ENCODE results near the gene PPM1E. TPM values are rescaled to one million over a fixed set of nuclear protein-coding genes. Genes with fewer than 3 reads are reported as not detected.
A peak's percentile ranks its signal among the peaks of the same experiment; 100 is the strongest.

PPM1E gene
- total RNA-seq (not detected), polyA plus RNA-seq (not detected)

DNA sequence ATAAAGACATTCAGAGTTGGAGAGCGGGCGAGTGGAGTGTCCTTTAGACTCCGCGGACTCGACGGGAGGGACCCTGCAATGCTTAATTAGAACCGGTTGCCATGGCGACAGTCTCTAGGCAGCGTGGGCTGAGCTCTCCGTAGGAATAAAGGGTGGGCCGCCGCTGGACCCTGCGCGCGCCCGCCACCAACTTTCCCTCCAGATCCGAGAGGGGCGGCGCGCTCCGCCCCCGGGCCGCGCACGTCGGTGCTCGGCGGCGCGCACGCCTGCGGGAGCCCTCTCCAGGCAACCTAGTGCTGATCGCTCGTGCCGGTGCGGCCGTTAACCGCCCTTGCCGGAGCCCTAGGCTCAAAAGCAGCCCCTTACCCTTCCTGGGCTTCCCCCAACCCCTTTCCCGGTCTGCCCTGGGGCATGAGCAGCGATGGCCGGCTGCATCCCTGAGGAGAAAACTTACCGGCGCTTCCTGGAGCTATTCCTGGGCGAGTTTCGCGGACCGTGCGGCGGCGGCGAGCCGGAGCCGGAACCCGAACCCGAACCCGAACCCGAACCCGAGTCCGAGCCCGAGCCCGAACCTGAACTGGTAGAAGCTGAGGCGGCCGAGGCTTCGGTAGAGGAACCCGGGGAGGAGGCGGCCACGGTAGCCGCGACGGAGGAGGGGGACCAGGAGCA, at the start of gene PPM1E:
Gene PPM1E, plus strand, starts transcription at position 278 of the 669 bp plus-strand sequence.
- Mint-ChIP-seq H3K27me3 (peaks cover 31 to 37% of the 10 kb centered on the region in 2 donors), H3K27ac (peak within 1 kb of the TSS in 2 of 7 donors; percentile 76 to 85), H3K4me3 (peak within 1 kb of the TSS; percentile 81 to 96 (median 94)), H3K4me1 (peaks cover 7 to 17% (median 13%) of the 10 kb centered on the region in 4 donors), H3K9me3 (peaks cover 0 to 3% (median 0%) of the 10 kb centered on the region in 8 donors), H3K36me3 (no peaks in the 10 kb centered on the region)
- H3K27ac ChIP-seq (ENCODE audit: low read depth, low read length): no peak within 1 kb of the TSS
- H3K9me3 ChIP-seq (ENCODE audit: control insufficient read depth in 1 of 2, low read length in 2 of 2): no peaks in the 10 kb centered on the region
- H3K4me3 ChIP-seq (ENCODE audit: low read length in 2 of 2): peak within 1 kb of the TSS in 1 of 2 donors; percentile 63
- intact Hi-C loops (cut with micrococcal nuclease): no loop called here
- peaks cover 13% of the 10 kb centered on the region for H3K4me1 ChIP-seq (ENCODE audit: insufficient read depth, low read length)
- H3K36me3 ChIP-seq (ENCODE audit: insufficient read depth, low read length): no peaks in the 10 kb centered on the region
- H3K27me3 ChIP-seq (ENCODE audit: insufficient read depth, low read length): peaks cover 18% of the 10 kb centered on the region
- ChIA-PET POLR2A (ENCODE audit: partially characterized antibody) (interaction anchor here (2.0 kb wide), 1 partner anchor 124 kb away, joined by 6 read pairs; no protein-coding TSS in a partner anchor), CTCF (ENCODE audit: partially characterized antibody) (no interaction called here)
- DNase-seq: peak; percentile 25 to 42 (median 36)

DNA sequence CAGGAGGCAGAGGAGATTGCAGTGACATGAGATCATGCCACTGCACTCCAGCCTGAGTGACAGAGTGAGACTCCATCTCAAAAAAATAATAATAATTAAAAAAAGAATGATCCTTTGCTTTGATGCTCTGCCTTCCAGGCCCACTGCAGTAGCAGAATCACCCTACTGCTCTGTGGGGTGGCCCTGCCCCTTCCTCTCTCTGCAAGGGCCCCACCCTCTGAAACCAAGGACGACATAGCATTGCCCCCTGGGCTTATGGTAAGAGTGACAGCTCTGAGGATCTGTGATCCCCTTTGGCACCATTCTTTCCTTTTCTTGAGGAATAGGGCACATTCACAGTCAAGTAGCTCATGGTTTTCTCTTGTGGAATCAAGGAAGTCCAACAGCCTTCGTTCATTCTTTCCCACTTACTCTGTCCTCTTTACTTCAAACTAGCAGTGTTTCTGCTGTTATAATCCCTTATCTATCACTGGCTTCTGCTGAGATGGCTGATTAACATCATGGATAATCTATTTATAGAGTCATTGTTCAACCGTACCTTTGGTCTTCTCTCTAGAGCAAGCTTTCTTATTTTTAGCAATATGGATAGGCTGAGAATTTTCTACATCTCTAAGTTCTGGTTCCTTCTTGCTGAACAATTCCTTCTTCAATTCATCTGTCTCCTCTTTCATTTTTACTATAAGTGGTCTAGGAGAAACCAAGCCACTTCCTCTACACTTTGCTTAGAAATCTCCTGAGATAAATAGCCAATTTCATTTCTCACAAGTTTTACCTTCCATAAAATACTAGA, 49.1 kb upstream of the PPM1E start:
- no peak for DNase-seq
- Histone ChIP-seq H3K9me3 (ENCODE audit: control insufficient read depth in 1 of 2, low read length in 2 of 2) (no peaks in the 10 kb centered on the region), H3K27me3 (ENCODE audit: insufficient read depth, low read length) (no peaks in the 10 kb centered on the region), H3K4me1 (ENCODE audit: insufficient read depth, low read length) (no peaks in the 10 kb centered on the region), H3K36me3 (ENCODE audit: insufficient read depth, low read length) (peaks cover 6% of the 10 kb centered on the region), H3K4me3 (ENCODE audit: low read length in 2 of 2) (no peak overlapping the region), H3K27ac (ENCODE audit: low read depth, low read length) (no peak overlapping the region)
- ChIA-PET POLR2A (ENCODE audit: partially characterized antibody) (no interaction called here), CTCF (ENCODE audit: partially characterized antibody) (no interaction called here)
- H3K4me1 Mint-ChIP-seq: peaks cover 0 to 6% (median 2%) of the 10 kb centered on the region in 4 donors
- H3K4me3 Mint-ChIP-seq: no peak overlapping the region
- no peaks in the 10 kb centered on the region for H3K9me3 Mint-ChIP-seq
- no peaks in the 10 kb centered on the region for H3K27me3 Mint-ChIP-seq
- H3K36me3 Mint-ChIP-seq: peaks cover 15 to 27% of the 10 kb centered on the region in 2 donors
- H3K27ac Mint-ChIP-seq: peak overlapping the region in 1 of 7 donors; percentile 72
- intact Hi-C loops (cut with micrococcal nuclease): no loop called here

- H3K4me3 ChIP-seq (ENCODE audit: low read length in 2 of 2): no peak overlapping the region
- no peak overlapping the region for H3K27ac Mint-ChIP-seq
- H3K4me1 ChIP-seq (ENCODE audit: insufficient read depth, low read length): no peaks in the 10 kb centered on the region
- DNase-seq: peak in 4 of 5 donors; percentile 22 to 38 (median 36)
- H3K4me1 Mint-ChIP-seq: peaks cover 0 to 6% (median under 1%) of the 10 kb centered on the region in 4 donors
- no peaks in the 10 kb centered on the region for H3K27me3 Mint-ChIP-seq
- ChIA-PET CTCF (ENCODE audit: partially characterized antibody) (interaction anchor here (0.7 to 3.1 kb wide), 14 partner anchors 10 to 300 kb away, joined by 3 to 21 read pairs (median 4); partner anchors contain the start of gene RAD51C), POLR2A (ENCODE audit: partially characterized antibody) (interaction anchor here (0.6 to 1.0 kb wide), 2 partner anchors 193 to 292 kb away, joined by 3 to 5 read pairs; no protein-coding TSS in a partner anchor)
- peaks cover 6% of the 10 kb centered on the region for H3K36me3 ChIP-seq (ENCODE audit: insufficient read depth, low read length)
- no peaks in the 10 kb centered on the region for H3K9me3 ChIP-seq (ENCODE audit: control insufficient read depth in 1 of 2, low read length in 2 of 2)
- H3K4me3 Mint-ChIP-seq: no peak overlapping the region
- no peaks in the 10 kb centered on the region for H3K9me3 Mint-ChIP-seq
- H3K27ac ChIP-seq (ENCODE audit: low read depth, low read length): no peak overlapping the region
- peaks cover 18 to 28% of the 10 kb centered on the region in 2 donors for H3K36me3 Mint-ChIP-seq
- H3K27me3 ChIP-seq (ENCODE audit: insufficient read depth, low read length): no peaks in the 10 kb centered on the region
- intact Hi-C loops (cut with micrococcal nuclease): loop anchor here (1.0 to 5.0 kb wide), 3 partner anchors 124 to 294 kb away; no protein-coding TSS in a partner anchor
These were observed 44.6 kb upstream of the PPM1E start for GRCh38 chr17:58710948-58711552.

- intact Hi-C loops (cut with micrococcal nuclease): no loop called here
- no peak overlapping the region for H3K27ac ChIP-seq (ENCODE audit: low read depth, low read length)
- Mint-ChIP-seq H3K9me3 (no peaks in the 10 kb centered on the region), H3K4me3 (no peak overlapping the region), H3K27ac (no peak overlapping the region), H3K27me3 (no peaks in the 10 kb centered on the region), H3K4me1 (no peaks in the 10 kb centered on the region), H3K36me3 (peaks cover 32 to 36% of the 10 kb centered on the region in 2 donors)
- H3K4me1 ChIP-seq (ENCODE audit: insufficient read depth, low read length): no peaks in the 10 kb centered on the region
- ChIA-PET CTCF (ENCODE audit: partially characterized antibody) (no interaction called here), POLR2A (ENCODE audit: partially characterized antibody) (no interaction called here)
- no peaks in the 10 kb centered on the region for H3K27me3 ChIP-seq (ENCODE audit: insufficient read depth, low read length)
- H3K9me3 ChIP-seq (ENCODE audit: control insufficient read depth in 1 of 2, low read length in 2 of 2): no peaks in the 10 kb centered on the region
- H3K36me3 ChIP-seq (ENCODE audit: insufficient read depth, low read length): no peaks in the 10 kb centered on the region
- H3K4me3 ChIP-seq (ENCODE audit: low read length in 2 of 2): no peak overlapping the region
- no peak for DNase-seq
These were observed 33.4 kb upstream of the PPM1E start for GRCh38 chr17:58722274-58722673.

DNA sequence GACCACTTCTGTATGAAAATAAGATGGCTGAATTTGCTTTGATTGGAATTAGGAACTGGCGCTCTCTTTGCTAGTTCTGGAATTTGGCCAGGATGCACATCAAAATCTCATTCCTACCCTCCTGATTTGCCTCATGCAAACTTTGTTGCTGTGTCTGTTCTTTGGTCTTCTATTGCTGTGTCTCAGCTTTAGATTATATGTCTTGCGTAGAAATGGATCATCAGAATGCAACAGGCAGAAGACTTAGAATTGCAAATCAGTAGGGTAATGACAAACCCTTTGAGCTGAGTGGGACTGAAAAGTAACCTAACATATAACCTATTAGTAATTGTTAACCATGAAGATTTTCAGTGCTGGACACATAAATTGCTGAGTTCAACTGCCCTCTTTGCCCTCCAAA, 33.0 kb upstream of the PPM1E start:
- POLR2A ChIA-PET (ENCODE audit: partially characterized antibody): no interaction called here
- peaks cover 32 to 36% of the 10 kb centered on the region in 2 donors for H3K36me3 Mint-ChIP-seq
- Histone ChIP-seq H3K36me3 (ENCODE audit: insufficient read depth, low read length) (no peaks in the 10 kb centered on the region), H3K27ac (ENCODE audit: low read depth, low read length) (no peak overlapping the region), H3K27me3 (ENCODE audit: insufficient read depth, low read length) (no peaks in the 10 kb centered on the region), H3K4me3 (ENCODE audit: low read length in 2 of 2) (no peak overlapping the region), H3K9me3 (ENCODE audit: control insufficient read depth in 1 of 2, low read length in 2 of 2) (no peaks in the 10 kb centered on the region), H3K4me1 (ENCODE audit: insufficient read depth, low read length) (no peaks in the 10 kb centered on the region)
- intact Hi-C loops (cut with micrococcal nuclease): no loop called here
- H3K27ac Mint-ChIP-seq: no peak overlapping the region
- no peaks in the 10 kb centered on the region for H3K9me3 Mint-ChIP-seq
- CTCF ChIA-PET (ENCODE audit: partially characterized antibody): no interaction called here
- H3K4me1 Mint-ChIP-seq: no peaks in the 10 kb centered on the region
- no peaks in the 10 kb centered on the region for H3K27me3 Mint-ChIP-seq
- no peak overlapping the region for H3K4me3 Mint-ChIP-seq
- no peak for DNase-seq

DNA sequence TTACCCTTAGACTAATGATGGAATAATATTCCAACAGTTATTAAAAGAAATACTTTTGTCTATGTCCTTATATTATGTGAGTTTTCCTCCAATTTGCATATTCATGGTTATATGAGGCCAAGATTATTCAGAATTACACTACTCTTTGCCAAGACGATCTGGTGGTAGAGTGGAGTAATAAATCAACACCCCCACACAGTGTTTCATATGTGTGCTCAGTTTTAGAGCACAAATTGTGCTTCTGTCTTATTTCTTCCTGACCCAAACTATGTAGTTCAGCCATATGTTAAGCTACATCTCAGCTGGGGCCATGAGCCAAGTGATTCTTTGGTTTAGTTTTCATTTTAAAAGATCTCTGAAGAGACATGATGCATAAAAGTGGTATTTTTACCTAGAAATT, 26.9 kb upstream of the PPM1E start:
- no peak for DNase-seq
- Histone ChIP-seq H3K27ac (ENCODE audit: low read depth, low read length) (no peak overlapping the region), H3K4me3 (ENCODE audit: low read length in 2 of 2) (no peak overlapping the region), H3K4me1 (ENCODE audit: insufficient read depth, low read length) (no peaks in the 10 kb centered on the region), H3K36me3 (ENCODE audit: insufficient read depth, low read length) (no peaks in the 10 kb centered on the region), H3K27me3 (ENCODE audit: insufficient read depth, low read length) (no peaks in the 10 kb centered on the region), H3K9me3 (ENCODE audit: control insufficient read depth in 1 of 2, low read length in 2 of 2) (no peaks in the 10 kb centered on the region)
- peaks cover 19 to 20% of the 10 kb centered on the region in 2 donors for H3K36me3 Mint-ChIP-seq
- intact Hi-C loops (cut with micrococcal nuclease): no loop called here
- peaks cover 0 to 3% (median 1%) of the 10 kb centered on the region in 4 donors for H3K4me1 Mint-ChIP-seq
- no peaks in the 10 kb centered on the region for H3K27me3 Mint-ChIP-seq
- CTCF ChIA-PET (ENCODE audit: partially characterized antibody): interaction anchor here (1.6 kb wide), 1 partner anchor 17 kb away, joined by 3 read pairs; no protein-coding TSS in a partner anchor
- H3K27ac Mint-ChIP-seq: peak overlapping the region in 2 of 7 donors; percentile 56 to 77
- POLR2A ChIA-PET (ENCODE audit: partially characterized antibody): no interaction called here
- H3K4me3 Mint-ChIP-seq: no peak overlapping the region
- no peaks in the 10 kb centered on the region for H3K9me3 Mint-ChIP-seq

- no peak for DNase-seq
- Histone ChIP-seq H3K4me3 (ENCODE audit: low read length in 2 of 2) (no peak overlapping the region), H3K4me1 (ENCODE audit: insufficient read depth, low read length) (no peaks in the 10 kb centered on the region), H3K9me3 (ENCODE audit: control insufficient read depth in 1 of 2, low read length in 2 of 2) (no peaks in the 10 kb centered on the region), H3K27ac (ENCODE audit: low read depth, low read length) (no peak overlapping the region), H3K36me3 (ENCODE audit: insufficient read depth, low read length) (no peaks in the 10 kb centered on the region), H3K27me3 (ENCODE audit: insufficient read depth, low read length) (no peaks in the 10 kb centered on the region)
- ChIA-PET POLR2A (ENCODE audit: partially characterized antibody) (no interaction called here), CTCF (ENCODE audit: partially characterized antibody) (no interaction called here)
- Mint-ChIP-seq H3K9me3 (no peaks in the 10 kb centered on the region), H3K36me3 (peaks cover 11 to 13% of the 10 kb centered on the region in 2 donors), H3K27me3 (no peaks in the 10 kb centered on the region), H3K27ac (peak overlapping the region in 1 of 7 donors; percentile 53), H3K4me3 (no peak overlapping the region), H3K4me1 (peaks cover 0 to 3% (median 1%) of the 10 kb centered on the region in 4 donors)
- intact Hi-C loops (cut with micrococcal nuclease): no loop called here
These were observed 24.7 kb upstream of the PPM1E start for GRCh38 chr17:58730937-58731336.

Data from CD4-positive, alpha-beta memory T cell (primary cell).